ENCODE measurements around the gene KLK14. TPM values are rescaled to one million over a fixed set of nuclear protein-coding genes. Genes with fewer than 3 reads are reported as not detected.

The KLK14 gene
- total and polyA plus RNA-seq, 2 experiments from 2014 or later, result 0.42 TPM; not detected in 1

DNA sequence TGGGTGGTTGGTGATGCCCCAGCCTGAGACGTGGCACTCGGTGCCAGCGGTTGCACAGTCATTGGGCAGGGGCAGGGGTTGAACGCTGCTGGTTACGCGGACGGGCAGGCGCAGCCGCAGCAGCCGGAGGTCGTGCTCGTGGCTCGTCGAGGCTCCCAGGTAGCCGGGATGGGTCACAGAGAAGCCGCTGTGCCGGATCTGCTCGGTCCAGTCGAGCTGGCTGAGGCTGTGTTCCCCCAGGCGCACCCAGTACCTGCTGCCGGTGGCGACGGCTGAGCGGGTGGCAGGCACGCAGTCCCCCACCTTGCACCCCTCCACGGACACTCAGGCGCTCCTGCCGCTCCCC is 50.8 kb downstream of the KLK14 start:
- H2AFZ ChIP-seq, result no peak overlapping the region
- no peak overlapping the region for H3K4me3 ChIP-seq
- H3K79me2 ChIP-seq (replicated peaks; ENCODE audit: insufficient read depth), result no peaks in the 10 kb centered on the region
- DNase-seq (ENCODE audit: low spot score), result no peak
- no peaks in the 10 kb centered on the region for H3F3A ChIP-seq (replicated peaks; ENCODE audit: low read depth)
- Mint-ChIP-seq H3K4me3 (no peak overlapping the region), H3K4me1 (peaks cover 31% of the 10 kb centered on the region), H3K27ac (no peak overlapping the region), H3K27me3 (ENCODE audit: insufficient read depth, low read depth, poor library complexity) (peaks cover 16% of the 10 kb centered on the region), H3K36me3 (ENCODE audit: low read depth) (peaks cover under 1% of the 10 kb centered on the region; the same call in 1 of the 3 replicates), H3K9me3 (no peaks in the 10 kb centered on the region; the same call in 2 of the 3 replicates)
- no peaks in the 10 kb centered on the region for H3K27me3 ChIP-seq (ENCODE audit: insufficient read depth)
- TF ChIP-seq STAT1 (IDR thresholded peaks at IDR 0.05; ENCODE audit: unreplicated experiment), result no peak
- no peak for TF ChIP-seq EZH2phosphoT487 (IDR thresholded peaks at IDR 0.05; ENCODE audit: unreplicated experiment)
- no peak for TF ChIP-seq POLR2AphosphoS5 (IDR thresholded peaks at IDR 0.05; ENCODE audit: low read depth)
- no peak for TF ChIP-seq CREB1 (CRISPR knock-in tag; IDR thresholded peaks at IDR 0.05; ENCODE audit: low read depth)
- no peak for TF ChIP-seq ZNF331 (CRISPR knock-in tag; IDR thresholded peaks at IDR 0.05; ENCODE audit: low read depth)
- TF ChIP-seq NANOG (IDR thresholded peaks at IDR 0.05; ENCODE audit: borderline replicate concordance), result no peak
- TF ChIP-seq, protein P1, sequence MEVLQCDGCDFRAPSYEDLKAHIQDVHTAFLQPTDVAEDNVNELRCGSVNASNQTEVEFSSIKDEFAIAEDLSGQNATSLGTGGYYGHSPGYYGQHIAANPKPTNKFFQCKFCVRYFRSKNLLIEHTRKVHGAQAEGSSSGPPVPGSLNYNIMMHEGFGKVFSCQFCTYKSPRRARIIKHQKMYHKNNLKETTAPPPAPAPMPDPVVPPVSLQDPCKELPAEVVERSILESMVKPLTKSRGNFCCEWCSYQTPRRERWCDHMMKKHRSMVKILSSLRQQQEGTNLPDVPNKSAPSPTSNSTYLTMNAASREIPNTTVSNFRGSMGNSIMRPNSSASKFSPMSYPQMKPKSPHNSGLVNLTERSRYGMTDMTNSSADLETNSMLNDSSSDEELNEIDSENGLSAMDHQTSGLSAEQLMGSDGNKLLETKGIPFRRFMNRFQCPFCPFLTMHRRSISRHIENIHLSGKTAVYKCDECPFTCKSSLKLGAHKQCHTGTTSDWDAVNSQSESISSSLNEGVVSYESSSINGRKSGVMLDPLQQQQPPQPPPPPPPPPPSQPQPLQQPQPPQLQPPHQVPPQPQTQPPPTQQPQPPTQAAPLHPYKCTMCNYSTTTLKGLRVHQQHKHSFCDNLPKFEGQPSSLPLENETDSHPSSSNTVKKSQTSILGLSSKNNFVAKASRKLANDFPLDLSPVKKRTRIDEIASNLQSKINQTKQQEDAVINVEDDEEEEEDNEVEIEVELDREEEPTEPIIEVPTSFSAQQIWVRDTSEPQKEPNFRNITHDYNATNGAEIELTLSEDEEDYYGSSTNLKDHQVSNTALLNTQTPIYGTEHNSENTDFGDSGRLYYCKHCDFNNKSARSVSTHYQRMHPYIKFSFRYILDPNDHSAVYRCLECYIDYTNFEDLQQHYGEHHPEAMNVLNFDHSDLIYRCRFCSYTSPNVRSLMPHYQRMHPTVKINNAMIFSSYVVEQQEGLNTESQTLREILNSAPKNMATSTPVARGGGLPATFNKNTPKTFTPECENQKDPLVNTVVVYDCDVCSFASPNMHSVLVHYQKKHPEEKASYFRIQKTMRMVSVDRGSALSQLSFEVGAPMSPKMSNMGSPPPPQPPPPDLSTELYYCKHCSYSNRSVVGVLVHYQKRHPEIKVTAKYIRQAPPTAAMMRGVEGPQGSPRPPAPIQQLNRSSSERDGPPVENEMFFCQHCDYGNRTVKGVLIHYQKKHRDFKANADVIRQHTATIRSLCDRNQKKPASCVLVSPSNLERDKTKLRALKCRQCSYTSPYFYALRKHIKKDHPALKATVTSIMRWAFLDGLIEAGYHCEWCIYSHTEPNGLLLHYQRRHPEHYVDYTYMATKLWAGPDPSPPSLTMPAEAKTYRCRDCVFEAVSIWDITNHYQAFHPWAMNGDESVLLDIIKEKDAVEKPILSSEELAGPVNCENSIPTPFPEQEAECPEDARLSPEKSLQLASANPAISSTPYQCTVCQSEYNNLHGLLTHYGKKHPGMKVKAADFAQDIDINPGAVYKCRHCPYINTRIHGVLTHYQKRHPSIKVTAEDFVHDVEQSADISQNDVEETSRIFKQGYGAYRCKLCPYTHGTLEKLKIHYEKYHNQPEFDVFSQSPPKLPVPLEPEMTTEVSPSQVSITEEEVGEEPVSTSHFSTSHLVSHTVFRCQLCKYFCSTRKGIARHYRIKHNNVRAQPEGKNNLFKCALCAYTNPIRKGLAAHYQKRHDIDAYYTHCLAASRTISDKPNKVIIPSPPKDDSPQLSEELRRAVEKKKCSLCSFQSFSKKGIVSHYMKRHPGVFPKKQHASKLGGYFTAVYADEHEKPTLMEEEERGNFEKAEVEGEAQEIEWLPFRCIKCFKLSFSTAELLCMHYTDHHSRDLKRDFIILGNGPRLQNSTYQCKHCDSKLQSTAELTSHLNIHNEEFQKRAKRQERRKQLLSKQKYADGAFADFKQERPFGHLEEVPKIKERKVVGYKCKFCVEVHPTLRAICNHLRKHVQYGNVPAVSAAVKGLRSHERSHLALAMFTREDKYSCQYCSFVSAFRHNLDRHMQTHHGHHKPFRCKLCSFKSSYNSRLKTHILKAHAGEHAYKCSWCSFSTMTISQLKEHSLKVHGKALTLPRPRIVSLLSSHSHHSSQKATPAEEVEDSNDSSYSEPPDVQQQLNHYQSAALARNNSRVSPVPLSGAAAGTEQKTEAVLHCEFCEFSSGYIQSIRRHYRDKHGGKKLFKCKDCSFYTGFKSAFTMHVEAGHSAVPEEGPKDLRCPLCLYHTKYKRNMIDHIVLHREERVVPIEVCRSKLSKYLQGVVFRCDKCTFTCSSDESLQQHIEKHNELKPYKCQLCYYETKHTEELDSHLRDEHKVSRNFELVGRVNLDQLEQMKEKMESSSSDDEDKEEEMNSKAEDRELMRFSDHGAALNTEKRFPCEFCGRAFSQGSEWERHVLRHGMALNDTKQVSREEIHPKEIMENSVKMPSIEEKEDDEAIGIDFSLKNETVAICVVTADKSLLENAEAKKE (CRISPR knock-in tag; IDR thresholded peaks at IDR 0.05), result no peak
- TF ChIP-seq EZH2 (IDR thresholded peaks at IDR 0.05; ENCODE audit: low read depth, unreplicated experiment), result no peak
- TF ChIP-seq JUNB (IDR thresholded peaks at IDR 0.05; ENCODE audit: unreplicated experiment), result no peak
- TF ChIP-seq ZNF114 (CRISPR knock-in tag; IDR thresholded peaks at IDR 0.05), result no peak
- TF ChIP-seq, protein P2, sequence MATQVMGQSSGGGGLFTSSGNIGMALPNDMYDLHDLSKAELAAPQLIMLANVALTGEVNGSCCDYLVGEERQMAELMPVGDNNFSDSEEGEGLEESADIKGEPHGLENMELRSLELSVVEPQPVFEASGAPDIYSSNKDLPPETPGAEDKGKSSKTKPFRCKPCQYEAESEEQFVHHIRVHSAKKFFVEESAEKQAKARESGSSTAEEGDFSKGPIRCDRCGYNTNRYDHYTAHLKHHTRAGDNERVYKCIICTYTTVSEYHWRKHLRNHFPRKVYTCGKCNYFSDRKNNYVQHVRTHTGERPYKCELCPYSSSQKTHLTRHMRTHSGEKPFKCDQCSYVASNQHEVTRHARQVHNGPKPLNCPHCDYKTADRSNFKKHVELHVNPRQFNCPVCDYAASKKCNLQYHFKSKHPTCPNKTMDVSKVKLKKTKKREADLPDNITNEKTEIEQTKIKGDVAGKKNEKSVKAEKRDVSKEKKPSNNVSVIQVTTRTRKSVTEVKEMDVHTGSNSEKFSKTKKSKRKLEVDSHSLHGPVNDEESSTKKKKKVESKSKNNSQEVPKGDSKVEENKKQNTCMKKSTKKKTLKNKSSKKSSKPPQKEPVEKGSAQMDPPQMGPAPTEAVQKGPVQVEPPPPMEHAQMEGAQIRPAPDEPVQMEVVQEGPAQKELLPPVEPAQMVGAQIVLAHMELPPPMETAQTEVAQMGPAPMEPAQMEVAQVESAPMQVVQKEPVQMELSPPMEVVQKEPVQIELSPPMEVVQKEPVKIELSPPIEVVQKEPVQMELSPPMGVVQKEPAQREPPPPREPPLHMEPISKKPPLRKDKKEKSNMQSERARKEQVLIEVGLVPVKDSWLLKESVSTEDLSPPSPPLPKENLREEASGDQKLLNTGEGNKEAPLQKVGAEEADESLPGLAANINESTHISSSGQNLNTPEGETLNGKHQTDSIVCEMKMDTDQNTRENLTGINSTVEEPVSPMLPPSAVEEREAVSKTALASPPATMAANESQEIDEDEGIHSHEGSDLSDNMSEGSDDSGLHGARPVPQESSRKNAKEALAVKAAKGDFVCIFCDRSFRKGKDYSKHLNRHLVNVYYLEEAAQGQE (IDR thresholded peaks at IDR 0.05; ENCODE audit: unreplicated experiment), result no peak
- TF ChIP-seq, protein P3, sequence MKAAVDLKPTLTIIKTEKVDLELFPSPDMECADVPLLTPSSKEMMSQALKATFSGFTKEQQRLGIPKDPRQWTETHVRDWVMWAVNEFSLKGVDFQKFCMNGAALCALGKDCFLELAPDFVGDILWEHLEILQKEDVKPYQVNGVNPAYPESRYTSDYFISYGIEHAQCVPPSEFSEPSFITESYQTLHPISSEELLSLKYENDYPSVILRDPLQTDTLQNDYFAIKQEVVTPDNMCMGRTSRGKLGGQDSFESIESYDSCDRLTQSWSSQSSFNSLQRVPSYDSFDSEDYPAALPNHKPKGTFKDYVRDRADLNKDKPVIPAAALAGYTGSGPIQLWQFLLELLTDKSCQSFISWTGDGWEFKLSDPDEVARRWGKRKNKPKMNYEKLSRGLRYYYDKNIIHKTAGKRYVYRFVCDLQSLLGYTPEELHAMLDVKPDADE (IDR thresholded peaks at IDR 0.05), result no peak
- TF ChIP-seq, protein P4, sequence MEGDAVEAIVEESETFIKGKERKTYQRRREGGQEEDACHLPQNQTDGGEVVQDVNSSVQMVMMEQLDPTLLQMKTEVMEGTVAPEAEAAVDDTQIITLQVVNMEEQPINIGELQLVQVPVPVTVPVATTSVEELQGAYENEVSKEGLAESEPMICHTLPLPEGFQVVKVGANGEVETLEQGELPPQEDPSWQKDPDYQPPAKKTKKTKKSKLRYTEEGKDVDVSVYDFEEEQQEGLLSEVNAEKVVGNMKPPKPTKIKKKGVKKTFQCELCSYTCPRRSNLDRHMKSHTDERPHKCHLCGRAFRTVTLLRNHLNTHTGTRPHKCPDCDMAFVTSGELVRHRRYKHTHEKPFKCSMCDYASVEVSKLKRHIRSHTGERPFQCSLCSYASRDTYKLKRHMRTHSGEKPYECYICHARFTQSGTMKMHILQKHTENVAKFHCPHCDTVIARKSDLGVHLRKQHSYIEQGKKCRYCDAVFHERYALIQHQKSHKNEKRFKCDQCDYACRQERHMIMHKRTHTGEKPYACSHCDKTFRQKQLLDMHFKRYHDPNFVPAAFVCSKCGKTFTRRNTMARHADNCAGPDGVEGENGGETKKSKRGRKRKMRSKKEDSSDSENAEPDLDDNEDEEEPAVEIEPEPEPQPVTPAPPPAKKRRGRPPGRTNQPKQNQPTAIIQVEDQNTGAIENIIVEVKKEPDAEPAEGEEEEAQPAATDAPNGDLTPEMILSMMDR (conservative IDR thresholded peaks at IDR 0.05; ENCODE audit: low read depth in 2 of 2), result no peak
- H3K36me3 ChIP-seq (ENCODE audit: insufficient read depth), result no peaks in the 10 kb centered on the region
- no peak overlapping the region for H3K4me2 ChIP-seq
- H3K4me1 ChIP-seq (ENCODE audit: insufficient read depth), result peaks cover 8% of the 10 kb centered on the region
- no peak for ATAC-seq
- H3K9me2 ChIP-seq (ENCODE audit: insufficient read depth), result peaks cover 7% of the 10 kb centered on the region; the same call in 1 of the 2 replicates
- no peaks in the 10 kb centered on the region for H4K20me1 ChIP-seq (replicated peaks; ENCODE audit: insufficient read depth)
- no peak overlapping the region for H3K27ac ChIP-seq (ENCODE audit: low read depth)
